Measurements from ENCODE around the gene PPP1R12A.
"Not testable (repeated sequence)": the region's sequence is repeated elsewhere in the genome, so short reads cannot be mapped to it uniquely, and the experiment has no call there.

The PPP1R12A gene

DNA sequence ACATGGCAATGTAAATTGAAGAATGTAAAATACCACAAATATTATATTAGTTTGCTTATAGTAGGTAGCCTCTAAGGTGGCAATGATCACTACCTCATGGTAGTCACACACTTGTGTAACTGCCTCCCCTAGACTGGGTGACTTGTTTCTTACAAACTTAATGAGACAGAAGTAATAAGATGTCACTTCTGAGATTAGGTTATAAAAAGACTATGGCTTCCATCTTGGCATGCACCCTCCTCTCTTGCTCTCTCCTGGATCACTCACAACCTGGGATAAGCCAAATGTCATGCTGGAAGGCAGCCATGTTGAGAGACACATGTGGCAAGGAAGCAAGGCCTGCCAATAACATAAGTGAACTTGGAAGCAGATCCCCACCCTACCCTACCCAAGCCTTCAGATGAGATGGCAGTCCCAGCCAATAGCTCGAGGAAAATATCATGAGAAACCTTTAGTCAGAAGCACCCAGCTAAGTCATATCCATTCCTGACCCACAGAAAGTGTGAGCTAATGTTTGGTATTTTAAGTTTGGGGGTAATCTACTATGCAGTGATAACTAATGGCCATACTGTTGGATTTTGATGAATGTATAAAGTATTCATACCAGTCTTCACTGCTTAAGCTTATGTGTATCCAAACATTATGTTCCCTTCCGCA, 43.3 kb downstream of the PPP1R12A start:
- DNase-seq (ENCODE audit: low read depth), result no peak

DNA sequence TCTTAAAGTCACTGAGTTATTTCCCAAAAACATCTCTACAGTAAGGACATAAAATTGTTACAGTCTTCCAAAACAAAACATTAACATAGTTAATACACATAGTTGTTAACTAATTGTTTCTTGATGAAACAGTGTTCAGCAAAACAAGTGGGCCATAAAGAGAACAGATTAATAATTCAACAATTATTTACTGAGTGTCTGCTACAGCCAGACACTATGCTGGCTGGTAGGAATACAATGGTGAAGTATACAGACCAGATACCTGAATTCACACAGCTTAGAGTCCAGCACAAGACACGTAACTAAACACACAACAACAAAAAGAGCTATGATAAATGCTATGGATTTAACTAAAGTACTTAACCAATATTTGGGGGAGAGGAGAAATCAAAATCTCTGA, 47.0 kb downstream of the PPP1R12A start:
- no peak for DNase-seq (ENCODE audit: low read depth)

- DNase-seq (ENCODE audit: low read depth), result no peak
Measured at GRCh38 chr12:79886917-79887519, 47.9 kb downstream of the PPP1R12A start.

DNA sequence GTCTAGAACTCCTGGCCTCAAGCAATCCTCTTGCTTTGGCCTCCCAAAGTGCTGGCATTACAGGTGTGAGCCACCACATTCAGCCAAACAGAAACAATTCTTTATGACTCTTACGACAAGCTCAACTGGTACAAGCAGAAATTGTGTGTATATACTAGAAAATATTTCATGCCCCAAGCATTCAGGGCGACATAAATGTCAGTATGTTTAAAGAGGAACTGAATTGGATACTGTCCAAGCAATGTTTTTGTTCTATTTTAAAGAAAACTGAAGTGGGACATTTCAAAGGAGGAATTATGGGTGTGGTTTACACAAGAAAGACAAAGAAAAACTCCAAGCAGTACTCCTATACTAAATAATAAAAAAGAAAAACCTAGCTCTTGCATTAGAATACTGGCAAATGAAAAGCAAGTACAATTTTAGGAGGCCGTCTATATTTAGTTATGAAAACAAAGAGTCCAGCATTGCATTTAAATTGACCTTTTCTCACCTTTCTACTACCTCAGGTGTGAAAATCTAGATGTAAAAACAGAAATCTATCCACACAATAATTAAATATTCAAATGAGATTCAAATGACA, 48.9 kb downstream of the PPP1R12A start:
- no peak for DNase-seq (ENCODE audit: low read depth)

DNA sequence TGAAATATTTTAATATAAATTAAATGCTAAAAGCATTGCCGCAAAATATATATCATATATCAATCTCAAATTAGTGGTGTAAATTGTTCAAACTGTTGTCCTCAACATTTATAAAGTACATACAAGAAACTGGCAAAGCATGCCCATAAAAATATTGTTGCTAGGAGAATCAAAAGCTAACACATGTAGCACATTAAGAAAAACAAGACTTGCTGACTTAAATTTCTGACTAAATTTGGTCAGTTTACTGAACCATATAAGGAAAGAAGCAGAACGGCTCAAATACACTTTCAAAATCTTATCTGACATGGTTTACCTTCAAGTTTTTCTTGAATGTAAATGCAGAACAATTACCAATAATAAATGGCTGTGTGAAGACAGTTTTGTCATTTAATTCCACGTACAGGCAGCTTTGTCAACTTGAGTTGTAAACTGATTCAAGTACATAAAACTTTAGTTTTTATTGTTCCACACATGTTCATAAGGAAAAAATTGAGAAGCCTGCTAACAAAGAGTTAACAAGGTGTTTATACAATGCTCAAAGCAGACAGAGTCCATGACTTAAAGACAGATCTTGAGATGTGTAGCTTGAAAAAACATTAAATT, 50.4 kb downstream of the PPP1R12A start:
- no peak for DNase-seq (ENCODE audit: low read depth)

- DNase-seq (ENCODE audit: low read depth), result no peak
Measured at GRCh38 chr12:79883216-79883615, 51.7 kb downstream of the PPP1R12A start.

GRCh38 chr12:79881351-79881750, 53.5 kb downstream of the PPP1R12A start:
- no peak for DNase-seq (ENCODE audit: low read depth)

DNA sequence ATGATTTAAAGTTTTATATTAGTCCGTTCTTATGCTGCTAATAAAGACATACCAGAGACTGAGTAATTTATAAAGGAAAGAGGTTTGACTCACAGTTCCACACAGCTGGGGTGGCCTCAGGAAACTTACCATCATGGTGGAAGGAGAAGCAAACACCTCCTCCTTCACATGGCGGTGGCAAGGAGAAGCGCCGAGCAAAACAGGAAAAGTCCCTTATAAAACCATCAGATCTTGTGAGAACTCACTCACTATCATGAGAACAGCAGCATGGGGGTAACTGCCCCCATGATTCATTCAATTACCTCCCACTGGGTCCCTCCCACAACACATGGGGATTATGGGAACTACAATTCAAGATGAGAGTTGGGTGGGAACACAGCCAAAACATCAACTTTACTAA, 56.4 kb downstream of the PPP1R12A start:
- DNase-seq (ENCODE audit: low read depth), result not testable (repeated sequence)

GRCh38 chr12:79877246-79877645, 57.7 kb downstream of the PPP1R12A start:
- no peak for DNase-seq (ENCODE audit: low read depth)

DNA sequence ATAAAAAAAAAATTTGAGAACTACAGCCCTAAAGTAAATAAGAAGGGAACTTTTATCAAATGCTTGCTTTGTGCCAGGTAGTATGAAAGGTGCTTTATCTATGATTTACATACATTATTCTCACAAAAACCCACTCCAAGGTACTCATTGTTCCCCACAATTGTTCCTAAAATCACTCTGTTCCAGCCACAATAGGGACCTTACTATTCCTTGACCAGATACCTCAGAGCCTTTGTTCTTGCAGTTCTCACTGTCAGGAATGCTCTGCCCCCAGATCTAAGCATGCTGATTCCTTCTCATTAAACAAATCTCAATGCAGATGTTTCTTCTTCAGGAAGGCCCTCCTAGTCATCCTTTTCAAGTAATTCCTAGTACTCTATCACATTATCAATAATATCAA, 60.2 kb downstream of the PPP1R12A start:
- no peak for DNase-seq (ENCODE audit: low read depth)

- no peak for DNase-seq (ENCODE audit: low read depth)
Measured at GRCh38 chr12:79873201-79873600, 61.7 kb downstream of the PPP1R12A start.

DNA sequence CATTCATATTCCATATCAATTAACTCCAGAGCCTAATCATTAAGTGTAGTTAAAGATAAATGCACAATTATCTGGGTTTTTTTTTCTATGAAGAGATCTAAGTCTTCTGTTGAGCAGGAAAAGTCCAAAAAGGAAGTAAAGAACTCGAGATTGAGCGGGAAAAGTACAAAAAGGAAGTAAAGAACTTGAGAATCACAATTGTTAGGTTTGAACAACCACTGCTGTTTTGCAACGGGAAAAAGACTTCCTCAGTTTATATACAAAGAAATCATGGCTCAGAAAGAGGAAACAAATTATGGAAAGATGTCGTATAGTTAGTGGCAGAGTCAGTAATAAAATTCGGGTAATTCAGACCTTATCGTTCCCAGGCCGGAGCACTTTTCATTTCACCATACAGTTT, 63.3 kb downstream of the PPP1R12A start:
- DNase-seq (ENCODE audit: low read depth), result no peak

GRCh38 chr12:79870916-79871315, 64.0 kb downstream of the PPP1R12A start:
- no peak for DNase-seq (ENCODE audit: low read depth)

- no peak for DNase-seq (ENCODE audit: low read depth)
Measured at GRCh38 chr12:79859646-79860045, 75.3 kb downstream of the PPP1R12A start.

DNA sequence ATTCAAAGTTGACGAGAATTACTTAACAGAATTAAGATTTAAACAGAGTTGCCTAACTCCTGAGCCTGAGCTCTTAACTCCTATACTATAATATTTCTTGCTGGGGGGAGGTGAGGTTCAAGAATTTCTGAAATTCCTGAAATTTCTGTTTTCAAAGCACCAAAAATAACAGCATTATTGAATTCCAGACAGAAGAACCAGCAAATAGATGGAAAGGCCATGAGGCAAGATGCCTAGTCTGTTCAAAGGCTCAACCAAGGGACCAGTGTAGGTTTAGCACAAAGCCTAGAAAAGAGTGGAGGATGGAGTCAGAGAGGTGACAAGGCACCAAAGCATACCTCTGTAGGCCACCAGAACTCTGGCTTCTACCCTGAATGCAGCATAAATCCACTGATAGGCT, 76.4 kb downstream of the PPP1R12A start:
- no peak for DNase-seq (ENCODE audit: low read depth)

- no peak for DNase-seq (ENCODE audit: low read depth)
Measured at GRCh38 chr12:79857675-79858074, 77.2 kb downstream of the PPP1R12A start.

DNA sequence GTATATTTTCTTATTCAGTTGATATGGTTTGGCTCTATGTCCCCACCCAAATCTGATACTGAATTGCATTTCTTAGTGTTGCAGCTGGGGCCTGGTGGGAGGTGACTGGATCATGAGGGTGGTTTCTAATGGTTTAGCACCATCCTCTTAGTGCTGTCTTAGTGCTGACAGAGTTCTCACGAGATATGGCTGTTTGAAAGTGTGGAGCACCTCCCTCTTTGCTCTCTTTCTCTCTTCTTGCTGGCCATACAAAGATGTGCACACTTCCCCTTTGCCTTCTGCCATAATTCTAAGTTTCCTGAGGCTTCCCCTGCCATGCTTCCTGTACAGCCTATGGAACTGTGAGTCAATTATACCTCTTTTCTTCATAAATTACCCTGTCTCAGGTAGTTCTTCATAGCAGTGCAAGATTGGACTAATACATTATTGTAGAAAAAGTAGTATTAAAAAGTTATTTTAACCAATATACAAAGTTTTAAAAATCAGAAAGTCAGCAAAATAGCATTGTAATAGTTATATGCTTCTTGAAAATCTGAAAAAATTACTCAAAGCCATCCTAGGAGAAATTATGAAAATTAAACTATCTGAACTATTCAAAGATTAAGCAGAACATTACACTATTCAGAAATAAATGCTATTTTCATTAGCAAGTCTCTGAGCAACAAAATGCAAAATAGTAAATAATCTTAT, 84.1 kb downstream of the PPP1R12A start:
- DNase-seq (ENCODE audit: low read depth), result no peak

DNA sequence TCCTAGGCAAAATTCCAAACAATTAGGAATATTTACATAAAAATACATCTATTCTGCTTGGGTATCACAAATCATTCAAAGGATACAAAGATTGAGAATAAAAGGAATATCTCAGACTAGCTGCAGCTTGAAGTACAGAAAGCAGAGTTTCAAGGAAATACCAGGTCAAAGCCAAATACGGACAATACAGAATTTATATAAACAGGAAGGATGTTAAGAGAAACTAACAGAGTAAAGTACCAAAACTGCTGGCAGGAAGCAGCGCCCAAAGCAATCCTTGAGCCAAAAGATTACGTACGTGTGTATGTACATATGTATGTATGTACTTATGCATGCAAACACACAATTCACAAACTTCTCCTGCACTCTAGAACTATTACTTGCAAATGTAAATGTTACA, 86.6 kb downstream of the PPP1R12A start:
- no peak for DNase-seq (ENCODE audit: low read depth)

DNA sequence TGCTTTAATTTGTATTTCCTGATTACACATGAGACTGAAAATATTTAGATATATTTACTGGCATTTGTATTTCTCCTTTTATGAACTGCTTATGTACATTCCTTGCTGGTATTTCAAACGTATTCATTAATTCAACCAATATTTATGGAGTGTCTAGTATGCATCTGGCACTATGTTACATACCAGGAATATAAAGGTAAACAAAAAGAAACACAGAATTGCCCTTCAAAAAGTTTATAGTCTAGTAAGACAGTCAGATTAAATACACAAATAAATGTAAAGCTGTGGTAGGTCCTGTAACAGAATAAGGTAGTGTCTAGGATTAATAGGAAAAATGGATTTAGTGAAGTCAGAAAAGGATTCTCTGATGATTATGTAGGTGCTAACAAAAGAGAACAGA, 87.5 kb downstream of the PPP1R12A start:
- DNase-seq (ENCODE audit: low read depth), result no peak

DNA sequence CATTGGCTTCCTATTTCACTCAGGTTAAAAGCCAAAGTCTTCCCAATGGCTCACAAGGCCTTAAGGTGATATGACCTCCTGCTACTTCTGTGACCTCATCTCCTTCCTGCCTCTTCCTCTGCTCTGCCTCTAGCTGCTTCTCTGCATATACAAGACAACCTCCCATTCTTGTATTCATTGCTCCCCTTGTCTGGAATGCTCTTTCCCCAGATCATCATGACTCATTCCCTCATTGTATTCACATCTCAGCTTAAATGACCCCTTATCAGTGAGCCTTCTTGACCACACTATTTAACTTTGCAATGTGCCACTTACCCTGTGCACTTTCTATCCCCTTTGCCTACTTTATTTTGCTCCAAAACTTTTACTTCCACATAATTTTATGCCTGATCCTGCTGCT, 90.2 kb downstream of the PPP1R12A start:
- no peak for DNase-seq (ENCODE audit: low read depth)

GRCh38 chr12:79843978-79844377, 90.9 kb downstream of the PPP1R12A start:
- no peak for DNase-seq (ENCODE audit: low read depth)

DNA sequence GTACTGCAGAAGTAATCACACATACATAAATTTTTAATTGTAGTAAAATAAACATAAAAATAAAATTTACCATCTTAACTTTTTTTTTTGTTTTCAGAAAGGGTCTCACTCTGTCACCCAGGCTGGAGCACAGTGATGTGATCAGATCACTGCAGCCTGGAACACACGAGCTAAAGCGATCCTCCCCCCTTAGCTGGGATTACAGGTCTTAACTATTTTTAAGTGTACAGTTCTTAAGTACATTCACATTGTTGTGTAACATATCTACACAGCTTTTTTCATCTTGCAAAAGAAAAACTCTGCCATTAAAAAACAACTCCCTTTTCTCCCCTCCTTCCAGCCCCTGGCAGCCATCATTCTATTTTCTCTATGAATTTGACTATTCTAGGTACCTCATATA, 92.3 kb downstream of the PPP1R12A start:
- DNase-seq (ENCODE audit: low read depth), result no peak

- no peak for DNase-seq (ENCODE audit: low read depth)
Measured at GRCh38 chr12:79841878-79842265, 93.0 kb downstream of the PPP1R12A start.
